HUDEP-2 (cell line): ENCODE results near the gene RAB1B.

Experiments
- DNase-seq, 76 experiments: peaks; one replicate each; lab custom pipeline; 2025; ENCODE audit not compliant: unreplicated experiment in 76 of 76; lab: John Stamatoyannopoulos, UW

RAB1B gene

GRCh38 chr11:66281776-66282467, 13.5 kb downstream of the RAB1B start:
- no peak for DNase-seq

DNA sequence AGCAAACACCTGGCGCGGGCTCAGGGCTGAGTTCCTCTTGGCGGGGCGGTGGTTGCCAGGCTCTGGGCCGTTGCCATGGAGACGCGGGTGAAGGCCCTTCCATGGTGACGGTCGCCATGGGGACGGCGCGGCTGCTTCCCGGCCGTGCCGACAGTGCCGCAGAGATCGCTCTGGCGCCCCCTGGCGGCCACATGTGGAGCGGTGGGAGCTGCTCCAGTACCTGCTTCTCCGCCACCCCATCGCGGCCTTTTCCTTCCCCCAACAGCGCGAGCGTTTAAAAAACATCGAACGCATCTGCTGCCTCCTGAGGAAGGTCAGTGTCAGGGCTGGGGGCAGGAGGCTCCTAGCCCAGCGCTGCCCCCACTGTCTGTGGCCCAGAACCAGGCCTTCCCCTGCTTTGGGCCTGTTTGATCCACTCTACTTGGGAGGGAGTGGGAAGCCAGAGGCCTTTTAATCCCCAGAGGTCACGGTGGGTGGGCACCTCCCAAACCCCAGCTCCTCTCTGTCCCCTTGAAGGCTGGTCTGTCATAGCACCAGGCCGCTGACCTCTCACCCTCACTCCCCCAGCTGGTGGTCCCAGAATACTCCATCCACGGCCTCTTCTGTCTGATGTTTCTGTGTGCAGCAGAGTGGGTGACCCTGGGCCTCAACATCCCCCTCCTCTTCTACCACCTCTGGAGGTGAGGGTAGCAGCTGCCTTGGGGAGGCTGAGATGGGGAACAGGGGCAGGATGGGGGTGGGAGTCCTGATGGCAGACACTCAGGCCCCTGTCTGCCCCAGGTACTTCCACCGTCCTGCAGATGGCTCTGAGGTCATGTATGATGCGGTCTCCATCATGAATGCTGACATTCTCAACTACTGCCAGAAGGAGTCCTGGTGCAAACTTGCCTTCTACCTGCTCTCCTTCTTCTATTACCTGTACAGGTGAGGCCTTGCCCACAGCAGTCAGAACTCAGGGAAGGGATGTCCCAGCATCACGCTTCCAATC, 14.3 kb downstream of the RAB1B start:
- DNase-seq = peak in 75 of 76 experiments; percentile 36 to 98 (median 94)

DNA sequence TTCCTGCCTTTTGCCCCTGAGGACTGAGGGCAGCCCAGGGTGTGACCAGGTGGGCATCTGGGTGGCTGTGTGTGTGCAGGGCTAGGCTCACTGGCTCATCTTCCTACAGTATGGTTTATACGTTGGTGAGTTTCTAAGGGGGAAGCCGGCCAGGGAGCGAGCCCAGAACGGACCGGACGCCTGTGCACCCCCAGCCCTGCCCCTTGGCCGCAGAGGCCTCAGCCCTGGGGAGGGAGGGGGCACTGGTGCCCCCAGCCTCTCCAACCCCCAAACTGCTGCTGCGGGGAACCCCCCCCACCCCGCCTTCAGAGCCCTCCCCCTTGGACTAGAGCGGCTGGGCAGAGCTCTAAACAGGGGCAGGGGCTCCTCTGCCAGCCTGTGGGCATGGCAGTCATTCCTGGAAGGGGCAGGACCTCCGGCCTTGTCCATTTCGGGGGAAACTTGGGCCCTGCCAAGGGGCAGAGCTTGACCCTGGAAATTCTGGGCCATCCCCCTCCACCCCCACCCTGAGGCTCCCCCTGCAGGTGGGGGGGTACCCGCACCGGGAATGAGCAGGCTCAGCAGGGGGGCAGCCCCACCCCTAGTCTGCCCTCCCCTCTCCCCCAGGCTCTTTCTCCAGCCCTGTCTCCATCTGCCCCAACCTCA, 15.1 kb downstream of the RAB1B start:
- DNase-seq = no peak

GRCh38 chr11:66284526-66285078, 16.2 kb downstream of the RAB1B start:
- DNase-seq = no peak

DNA sequence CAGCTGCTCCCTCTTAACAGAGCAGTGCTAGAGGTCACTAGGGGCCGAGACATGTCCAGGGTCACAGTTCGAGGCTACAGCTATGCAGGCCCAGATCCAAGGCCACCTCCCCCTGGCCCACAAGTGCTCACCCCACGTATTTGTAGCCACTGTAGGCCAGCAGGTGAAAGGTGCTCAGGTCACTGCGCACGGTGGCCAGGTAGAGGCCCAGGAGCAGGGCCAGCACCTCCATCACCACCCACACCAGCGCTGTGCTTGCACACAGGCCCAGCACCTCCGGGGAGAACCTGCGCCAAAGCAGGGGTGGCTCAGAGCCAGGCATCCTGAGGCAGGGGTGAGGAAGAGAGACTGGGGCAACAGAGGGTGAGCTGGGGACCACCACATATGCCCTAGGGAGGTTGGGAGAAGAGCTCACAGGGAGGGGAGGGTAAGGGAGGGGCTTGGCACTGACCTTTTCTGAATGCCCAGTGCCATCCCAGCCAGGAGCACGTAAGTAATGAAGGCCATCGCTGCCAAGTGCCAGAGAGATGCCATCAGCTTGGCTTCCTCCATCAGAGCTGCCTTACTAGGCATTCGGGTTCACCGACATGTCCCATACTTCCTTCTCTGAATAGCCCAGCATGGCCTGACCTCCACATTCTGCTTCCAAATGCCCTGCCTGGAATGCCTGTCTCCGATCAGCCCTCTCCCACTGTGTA, 17.0 kb downstream of the RAB1B start:
- no peak for DNase-seq

DNA sequence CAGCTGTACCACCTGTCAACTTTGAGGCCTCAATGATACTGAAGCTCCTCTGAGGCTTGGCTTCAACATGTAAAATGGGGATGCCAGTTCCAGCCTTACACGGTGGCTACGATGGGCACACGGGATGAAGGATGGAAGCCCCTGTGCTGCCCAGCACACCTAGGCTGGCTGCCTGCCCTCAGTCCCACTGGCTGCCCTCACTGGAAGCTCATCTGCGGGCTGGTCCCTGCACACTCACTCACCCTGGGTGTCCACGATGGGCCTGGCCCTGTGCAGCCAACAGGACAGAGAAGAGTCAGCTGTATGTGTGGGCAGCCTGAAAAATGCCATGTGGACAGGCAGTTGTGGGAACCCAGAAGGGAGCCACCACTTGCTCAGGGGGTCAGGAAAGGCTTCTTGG, 18.3 kb downstream of the RAB1B start:
- no peak for DNase-seq

GRCh38 chr11:66287211-66287888, 18.9 kb downstream of the RAB1B start:
- DNase-seq = no peak

GRCh38 chr11:66287889-66288670, 19.6 kb downstream of the RAB1B start:
- peak in 1 of 76 experiments; percentile 27 for DNase-seq

DNA sequence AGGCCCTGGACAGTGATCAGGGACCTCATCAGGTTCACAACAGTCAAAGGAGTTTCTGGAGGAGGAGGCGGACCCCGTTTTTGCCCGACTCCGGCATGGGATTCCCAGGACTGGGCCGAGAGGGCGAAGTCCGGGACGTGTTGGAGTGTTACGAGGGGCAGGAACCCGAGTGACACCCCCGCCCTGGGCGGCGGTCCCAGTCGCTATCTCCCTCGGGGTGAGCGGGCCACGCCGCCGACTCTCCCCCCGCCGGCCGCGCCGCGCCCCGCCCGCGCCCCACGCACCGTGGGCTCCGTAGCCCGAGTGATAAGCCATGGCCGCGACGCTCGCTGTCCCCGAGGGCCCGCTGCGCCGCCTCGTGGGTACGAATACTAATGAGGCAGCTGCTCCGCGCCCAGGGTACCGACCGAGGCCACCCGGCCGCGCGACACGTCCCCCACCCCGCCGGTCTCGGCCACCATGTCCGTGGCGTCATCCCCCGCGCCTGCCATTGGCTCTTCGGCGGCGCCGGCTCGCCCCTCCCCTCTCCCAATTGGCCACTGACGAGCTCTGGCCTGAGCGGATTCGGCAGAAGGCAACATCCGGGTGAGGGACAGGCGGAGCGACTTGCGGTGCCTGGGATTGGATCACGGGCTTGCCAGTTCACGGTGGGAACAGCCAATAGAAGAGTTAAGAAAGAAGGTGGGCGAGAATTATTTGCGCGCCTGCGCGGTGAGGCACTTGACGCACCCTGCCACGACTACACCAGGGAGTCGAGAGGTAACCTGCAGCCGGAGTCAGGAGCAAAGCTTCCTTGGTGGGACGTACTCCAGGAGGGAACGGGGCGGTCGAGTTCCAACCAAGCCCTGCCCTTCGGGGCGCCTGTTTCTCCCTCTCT, 20.5 kb downstream of the RAB1B start, which contains the start of gene YIF1A:
Gene YIF1A, minus strand, starts transcription at position 473 of the 877 bp plus-strand sequence. Its CDS starts 158 bp downstream, at position 315.
- DNase-seq = peak in 75 of 76 experiments; percentile 81 to 100 (median 98)

- peak in 59 of 76 experiments; percentile 33 to 86 (median 66) for DNase-seq
Measured at GRCh38 chr11:66289548-66290329, 21.3 kb downstream of the RAB1B start.

DNA sequence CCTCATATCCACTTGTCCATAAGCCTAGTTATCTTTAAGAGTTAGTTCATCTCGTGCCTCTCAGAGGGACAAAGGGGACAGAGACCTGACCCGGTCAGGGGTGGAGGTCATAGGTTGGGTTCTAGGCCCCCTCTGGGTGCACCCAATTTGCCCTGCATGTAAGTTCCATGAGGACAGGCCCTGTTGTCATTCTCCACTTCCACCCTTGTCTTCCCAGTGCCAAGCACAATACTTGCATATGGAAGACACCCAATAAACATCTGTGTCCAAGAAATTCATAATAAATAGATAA, 21.8 kb downstream of the RAB1B start:
- DNase-seq = no peak

- no peak for DNase-seq
Measured at GRCh38 chr11:66291303-66291705, 22.9 kb downstream of the RAB1B start.

DNA sequence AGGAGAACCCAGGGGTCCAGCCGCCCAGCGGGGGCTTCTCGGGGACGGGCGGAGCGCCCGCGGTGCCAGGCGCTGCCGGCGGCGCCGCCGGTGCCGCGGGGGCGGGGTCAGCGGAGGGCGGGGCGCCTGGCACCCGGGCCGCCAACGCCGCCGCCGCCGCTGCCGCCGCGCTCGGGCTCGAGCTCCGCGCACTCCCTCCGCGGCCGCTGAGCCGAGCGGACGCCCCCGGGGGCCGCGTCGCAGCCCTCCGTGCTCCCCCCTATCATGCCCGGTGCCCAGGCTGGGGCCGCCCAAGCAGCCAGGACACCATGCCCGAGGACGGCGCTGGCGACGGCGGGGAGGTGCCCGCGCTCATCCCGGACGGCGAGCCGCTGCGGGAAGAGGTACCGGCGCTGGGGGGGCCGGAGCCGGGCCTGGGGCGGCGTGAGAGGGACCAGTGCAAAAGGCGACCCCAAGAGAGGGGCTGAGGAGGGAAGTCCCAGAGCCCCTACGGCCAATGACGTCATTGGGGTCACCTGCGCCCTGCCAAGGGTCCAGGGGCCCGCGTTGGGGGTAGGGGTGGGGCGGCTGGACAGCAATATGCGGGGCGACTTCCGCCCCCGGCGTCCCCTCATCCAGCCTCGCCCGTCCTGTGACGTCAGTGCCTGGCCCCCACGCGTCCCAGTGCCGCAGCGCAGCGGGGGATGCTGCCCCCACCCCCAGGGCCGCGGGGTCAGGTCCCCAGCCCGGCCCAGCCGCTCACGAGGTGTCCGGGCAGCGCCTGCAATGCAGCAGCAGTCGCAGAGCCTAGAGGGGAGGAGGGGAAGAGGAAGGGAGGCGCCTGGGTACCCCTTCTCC, 23.5 kb downstream of the RAB1B start, which contains the start of gene TMEM151A:
Gene TMEM151A, plus strand, starts transcription at position 189 of the 837 bp plus-strand sequence. Its CDS starts 120 bp downstream, at position 309.
- DNase-seq = no peak

DNA sequence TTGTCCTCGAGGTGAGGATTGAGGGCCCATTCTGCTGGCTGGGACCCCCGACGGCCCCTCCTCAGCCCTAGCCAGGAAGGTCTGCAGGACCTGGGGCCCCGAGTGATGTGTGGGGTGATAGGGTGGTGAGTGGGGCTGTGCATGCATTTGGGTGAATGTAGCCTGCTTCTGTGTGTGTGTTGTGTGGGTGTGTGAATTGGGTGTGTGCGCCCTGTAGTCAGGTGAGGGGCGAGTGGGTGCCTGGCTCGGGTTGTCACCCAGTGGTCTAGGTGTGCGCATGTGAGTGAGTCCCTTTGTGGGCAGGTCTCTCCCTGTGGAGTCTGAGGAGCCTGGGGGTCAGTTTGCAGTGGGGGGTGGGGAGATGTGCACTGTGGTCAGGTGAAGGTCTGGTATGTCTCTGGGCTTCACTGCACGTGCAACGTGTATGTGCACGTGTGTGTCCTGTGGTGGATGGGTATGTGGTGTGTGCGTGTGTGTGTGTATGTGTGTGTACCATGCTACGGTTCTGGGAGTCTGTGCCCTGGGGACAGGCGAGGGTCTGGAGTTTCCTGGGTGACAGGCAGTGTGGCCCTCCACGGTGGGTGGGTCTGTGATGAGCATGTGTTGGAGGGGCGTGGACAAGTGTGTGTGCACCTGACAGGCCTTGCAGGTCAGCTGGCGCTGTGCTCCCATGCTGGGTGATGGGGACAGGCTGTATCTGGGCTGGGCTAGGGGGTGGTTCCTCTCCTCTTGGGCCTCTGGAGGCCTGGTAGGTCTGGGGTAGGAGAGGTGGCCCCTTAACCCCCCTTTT, 24.3 kb downstream of the RAB1B start:
- DNase-seq = no peak

DNA sequence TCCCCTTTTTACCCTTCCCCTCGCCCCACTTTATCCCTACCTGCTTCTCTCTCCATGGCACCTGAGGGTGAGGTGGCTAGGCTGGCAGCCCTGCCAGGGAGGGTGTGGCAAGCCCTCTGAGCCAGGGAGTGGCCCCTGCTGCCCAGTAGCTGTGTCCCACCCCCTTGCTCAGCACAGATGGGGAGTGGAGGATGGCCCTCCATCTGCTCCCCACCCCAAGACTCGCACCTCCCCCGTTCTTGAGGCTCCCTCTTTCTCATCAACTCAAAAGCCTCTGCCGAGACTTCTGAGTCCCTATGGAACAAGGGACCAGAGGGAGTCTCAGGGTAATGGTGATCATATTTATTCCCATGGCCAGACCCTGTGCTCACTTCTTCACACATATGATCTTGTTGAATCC, 24.9 kb downstream of the RAB1B start:
- no peak for DNase-seq
